Retinal pigment epithelial cell (primary cell): Measurements from ENCODE around the gene SAMD14.

Source experiments
- DNase-seq: peaks from one replicate; pipeline ENCODE4 v3.0.0-alpha.2; 2010; ENCODE audit warnings: low read depth
- H3K4me3 ChIP-seq: 2 replicates; pipeline ENCODE4 v1.5.1; 2011; ENCODE audit warnings: mild to moderate bottlenecking, low read length, control low read depth, moderate library complexity
- TF ChIP-seq, protein P1 (sequence below): conservative IDR thresholded peaks from 2 replicates; pipeline ENCODE4 v1.5.1; 2011; ENCODE audit warnings: low read depth, low read length, control low read depth, inconsistent platforms

Gene SAMD14

DNA sequence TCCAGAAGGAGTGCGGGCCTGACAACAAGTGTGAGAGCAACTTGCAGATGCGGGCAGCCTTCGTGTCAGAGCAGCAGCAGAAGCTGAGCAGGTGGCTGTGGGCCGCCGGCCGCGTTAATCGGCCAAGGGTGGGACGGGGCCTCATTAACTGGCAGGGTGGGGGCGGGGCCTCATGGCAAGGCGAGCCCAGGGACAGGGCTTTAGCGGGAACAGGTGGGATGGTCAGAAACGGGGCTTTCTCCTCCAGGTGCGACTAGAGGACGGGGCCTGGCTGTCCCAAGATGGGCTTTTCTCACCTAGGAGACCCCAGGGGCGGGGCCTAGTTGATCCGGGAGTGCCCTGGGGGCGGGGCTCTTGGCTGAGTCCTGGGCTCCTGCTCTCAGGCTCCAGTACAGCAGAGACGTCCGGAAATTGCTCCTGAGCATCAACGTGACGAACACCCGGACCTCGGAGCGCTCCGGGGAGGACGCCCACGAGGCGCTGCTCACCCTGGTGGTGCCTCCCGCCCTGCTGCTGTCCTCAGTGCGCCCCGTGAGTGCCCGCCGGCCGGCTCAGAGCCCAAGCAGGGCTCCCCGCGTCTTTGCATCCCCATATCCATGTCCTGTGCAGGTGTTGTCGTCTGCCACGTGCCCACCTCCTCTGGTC lies 53.2 kb downstream of the SAMD14 start:
- TF ChIP-seq, protein P1, sequence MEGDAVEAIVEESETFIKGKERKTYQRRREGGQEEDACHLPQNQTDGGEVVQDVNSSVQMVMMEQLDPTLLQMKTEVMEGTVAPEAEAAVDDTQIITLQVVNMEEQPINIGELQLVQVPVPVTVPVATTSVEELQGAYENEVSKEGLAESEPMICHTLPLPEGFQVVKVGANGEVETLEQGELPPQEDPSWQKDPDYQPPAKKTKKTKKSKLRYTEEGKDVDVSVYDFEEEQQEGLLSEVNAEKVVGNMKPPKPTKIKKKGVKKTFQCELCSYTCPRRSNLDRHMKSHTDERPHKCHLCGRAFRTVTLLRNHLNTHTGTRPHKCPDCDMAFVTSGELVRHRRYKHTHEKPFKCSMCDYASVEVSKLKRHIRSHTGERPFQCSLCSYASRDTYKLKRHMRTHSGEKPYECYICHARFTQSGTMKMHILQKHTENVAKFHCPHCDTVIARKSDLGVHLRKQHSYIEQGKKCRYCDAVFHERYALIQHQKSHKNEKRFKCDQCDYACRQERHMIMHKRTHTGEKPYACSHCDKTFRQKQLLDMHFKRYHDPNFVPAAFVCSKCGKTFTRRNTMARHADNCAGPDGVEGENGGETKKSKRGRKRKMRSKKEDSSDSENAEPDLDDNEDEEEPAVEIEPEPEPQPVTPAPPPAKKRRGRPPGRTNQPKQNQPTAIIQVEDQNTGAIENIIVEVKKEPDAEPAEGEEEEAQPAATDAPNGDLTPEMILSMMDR, result no peak
- no peak for DNase-seq
- H3K4me3 ChIP-seq, result no peak overlapping the region

DNA sequence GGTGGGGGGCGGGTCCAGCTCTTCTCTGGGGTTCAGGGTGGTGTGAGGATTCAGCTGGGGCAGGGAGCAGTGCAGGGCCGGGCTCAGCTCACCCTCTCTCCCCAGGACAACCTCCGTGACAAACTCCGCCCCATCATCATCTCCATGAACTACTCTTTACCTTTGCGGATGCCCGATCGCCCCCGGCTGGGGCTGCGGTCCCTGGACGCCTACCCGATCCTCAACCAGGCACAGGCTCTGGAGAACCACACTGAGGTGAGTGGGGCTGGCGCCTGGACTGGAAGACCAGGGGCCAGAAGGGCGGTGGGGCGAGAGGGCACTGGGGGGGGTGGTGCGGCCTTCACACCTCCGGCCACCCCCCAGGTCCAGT lies 53.8 kb downstream of the SAMD14 start:
- no peak overlapping the region for H3K4me3 ChIP-seq
- no peak for DNase-seq
- TF ChIP-seq, protein P1, result no peak

DNA sequence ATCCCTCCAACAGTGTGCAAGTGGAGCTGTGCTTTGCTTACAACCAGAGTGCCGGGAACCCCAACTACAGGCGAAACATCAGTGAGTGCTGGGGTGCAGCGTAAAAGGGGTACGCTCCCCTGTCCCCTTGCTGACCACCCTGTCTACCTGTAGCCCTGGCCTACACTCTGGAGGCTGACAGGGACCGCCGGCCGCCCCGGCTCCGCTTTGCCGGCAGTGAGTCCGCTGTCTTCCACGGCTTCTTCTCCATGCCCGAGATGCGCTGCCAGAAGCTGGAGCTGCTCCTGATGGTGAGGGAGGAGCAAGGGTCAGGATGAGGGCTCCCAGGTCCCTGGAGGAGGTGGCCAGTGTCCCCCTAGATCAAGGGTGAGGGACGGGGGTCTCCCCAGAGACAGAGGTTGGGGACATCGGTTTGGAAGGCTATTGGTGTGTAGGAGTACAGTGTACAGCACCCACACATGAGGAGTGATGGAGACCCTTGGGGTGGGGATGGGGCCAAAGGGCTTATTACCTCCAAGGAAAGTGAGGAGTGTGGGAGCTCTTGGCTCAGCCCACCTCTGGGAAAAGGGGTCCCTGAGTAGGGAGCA lies 54.4 kb downstream of the SAMD14 start:
- H3K4me3 ChIP-seq, result no peak overlapping the region
- no peak for DNase-seq

DNA sequence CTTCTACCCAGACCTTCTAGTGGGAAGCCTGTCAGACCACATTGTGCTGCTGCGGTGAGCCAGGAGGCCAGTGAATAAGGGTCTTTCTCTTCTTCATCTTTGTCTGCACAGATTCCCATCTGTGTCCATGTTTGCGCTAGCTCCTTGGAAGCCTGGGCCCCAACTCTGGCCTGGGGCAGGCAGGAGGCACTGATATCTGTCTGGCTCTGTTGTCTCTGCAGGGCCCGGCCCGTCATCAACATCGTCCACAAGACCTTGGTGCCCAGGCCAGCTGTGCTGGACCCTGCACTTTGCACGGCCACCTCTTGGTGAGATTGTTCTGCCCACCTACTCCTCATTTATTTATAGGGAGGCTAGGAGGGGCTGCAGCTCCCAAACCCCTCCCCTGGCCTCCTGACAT lies 55.7 kb downstream of the SAMD14 start:
- no peak overlapping the region for H3K4me3 ChIP-seq
- no peak for DNase-seq
- TF ChIP-seq, protein P1, result no peak

More for the DNA sequence above, 54.4 kb downstream of the SAMD14 start:
- TF ChIP-seq, protein P1, result no peak

DNA sequence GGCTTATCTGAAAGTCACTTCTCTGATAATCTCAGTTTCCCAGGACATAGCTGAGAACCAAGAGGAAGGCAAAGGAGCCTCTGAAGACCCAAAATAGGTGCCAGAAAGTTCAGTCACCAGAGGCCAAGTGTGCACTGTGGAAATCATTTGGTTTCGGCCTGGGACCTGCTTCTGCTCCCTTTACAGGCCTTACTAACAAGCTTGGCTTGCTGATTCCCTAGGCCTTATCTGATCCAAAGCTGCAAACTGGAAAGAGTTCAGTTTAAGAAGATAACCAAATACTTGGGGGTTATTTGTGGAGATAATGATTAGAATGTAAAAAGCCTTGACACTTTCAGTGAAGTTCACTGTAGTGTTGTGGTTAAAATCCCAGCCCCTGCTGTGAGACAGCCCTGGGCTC lies 57.0 kb downstream of the SAMD14 start:
- DNase-seq, result no peak
- TF ChIP-seq, protein P1, result no peak
- H3K4me3 ChIP-seq, result no peak overlapping the region

DNA sequence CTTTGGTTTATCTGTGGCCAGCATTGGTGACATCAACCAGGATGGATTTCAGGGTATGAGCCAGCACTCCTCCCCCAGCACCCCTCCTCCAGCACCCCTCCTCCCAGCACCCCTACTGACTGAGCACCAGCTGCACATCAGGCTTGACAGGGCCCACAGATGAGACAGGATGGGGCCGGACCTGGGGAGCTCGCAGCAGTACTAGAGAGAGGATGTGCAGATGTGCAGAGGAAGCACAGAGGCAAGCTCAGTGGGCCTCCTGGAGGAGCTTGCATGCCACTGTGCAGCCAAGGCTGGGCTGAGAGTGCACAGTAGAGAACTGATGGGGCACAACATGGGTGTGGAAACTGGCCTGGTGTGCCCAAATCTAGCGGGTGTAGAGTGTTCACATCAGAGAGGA lies 57.8 kb downstream of the SAMD14 start:
- DNase-seq, result no peak
- TF ChIP-seq, protein P1, result no peak
- H3K4me3 ChIP-seq, result no peak overlapping the region

DNA sequence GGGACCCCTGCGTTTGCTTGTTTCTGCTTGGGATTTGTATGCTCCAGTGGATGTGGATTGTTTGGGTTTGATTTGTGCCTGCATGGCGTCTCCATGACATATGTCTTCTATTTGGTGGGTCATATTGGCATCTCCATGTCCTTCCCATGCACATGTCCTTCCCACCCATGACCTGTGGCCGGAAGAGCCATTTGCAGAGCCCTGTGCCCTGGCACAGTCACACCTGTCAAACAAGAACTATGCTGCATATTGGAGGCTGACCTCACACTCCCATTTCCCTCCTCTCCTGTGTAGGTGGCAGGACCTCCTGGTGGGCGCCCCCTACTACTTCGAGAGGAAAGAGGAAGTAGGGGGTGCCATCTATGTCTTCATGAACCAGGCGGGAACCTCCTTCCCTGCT lies 58.3 kb downstream of the SAMD14 start:
- TF ChIP-seq, protein P1, result no peak
- no peak for DNase-seq
- no peak overlapping the region for H3K4me3 ChIP-seq
